Measurements from ENCODE around the gene ANGPTL3. TPM values are rescaled to one million over a fixed set of nuclear protein-coding genes. Genes with fewer than 3 reads are reported as not detected.

The ANGPTL3 gene
- total and polyA plus RNA-seq, 2 of the 8 experiments (the other 6 are each of a cell fraction or from before 2014, with no cell fraction given) = not detected

- TF ChIP-seq RBBP5 (IDR thresholded peaks at IDR 0.05; ENCODE audit: borderline replicate concordance, low read depth, low read length) (no peak), POU5F1 (IDR thresholded peaks at IDR 0.05; ENCODE audit: low read depth, low read length) (no peak), ATF3 (IDR thresholded peaks at IDR 0.05; ENCODE audit: insufficient read depth, low read depth, low read length) (no peak), RAD21 (IDR thresholded peaks at IDR 0.05 in 1 of 2, conservative IDR thresholded peaks at IDR 0.05 in 1 of 2; ENCODE audit: low read depth in 2 of 2, low read length in 2 of 2) (no peak), JUND (IDR thresholded peaks at IDR 0.05; ENCODE audit: low read length) (no peak), E2F6 (IDR thresholded peaks at IDR 0.05) (no peak), RXRA (IDR thresholded peaks at IDR 0.05; ENCODE audit: insufficient read depth, low read depth, low read length) (no peak)
- H4K5ac ChIP-seq (ENCODE audit: insufficient read length, low read depth, low read length) = no peak overlapping the region
- no peak overlapping the region for H4K91ac ChIP-seq (replicated peaks; ENCODE audit: insufficient read length, low read length)
- no peak overlapping the region for H3K56ac ChIP-seq (replicated peaks; ENCODE audit: insufficient read length, low read depth, low read length)
- no peak overlapping the region for H2BK15ac ChIP-seq (ENCODE audit: low read length)
- H3K79me1 ChIP-seq (ENCODE audit: low read depth, low read length) = no peaks in the 10 kb centered on the region
- no peak overlapping the region for H2BK12ac ChIP-seq (ENCODE audit: low read depth, low read length)
- ChIA-PET CTCF (ENCODE audit: partially characterized antibody) (interaction anchor here (0.7 kb wide), 1 partner anchor 847 kb away, joined by 3 read pairs; no protein-coding TSS in a partner anchor), POLR2A (ENCODE audit: partially characterized antibody) (no interaction called here)
- no peak overlapping the region for H2BK20ac ChIP-seq (ENCODE audit: low read length)
- no peaks in the 10 kb centered on the region for H3K23me2 ChIP-seq (ENCODE audit: low read depth, low read length)
- H3K4me2 ChIP-seq (ENCODE audit: insufficient read depth in 1 of 2, low read depth in 2 of 2, low read length in 2 of 2) = no peak overlapping the region
- H3K4me3 ChIP-seq (ENCODE audit: extremely low read depth in 1 of 4, insufficient read depth in 2 of 4, low read depth in 3 of 4, low read length in 4 of 4) = no peak overlapping the region
- H3K36me3 ChIP-seq (ENCODE audit: control insufficient read depth in 2 of 4, insufficient read depth in 4 of 4, low read length in 3 of 4) = no peaks in the 10 kb centered on the region; a peak in 1 of 8 replicates
- H3K9me3 ChIP-seq (ENCODE audit: insufficient read depth in 2 of 2, low read depth in 1 of 2, low read length in 1 of 2) = no peaks in the 10 kb centered on the region
- no peak overlapping the region for H3K9ac ChIP-seq (replicated peaks in 1 of 4; ENCODE audit: extremely low read depth in 1 of 4, low read depth in 3 of 4, low read length in 3 of 4)
- H3K4ac ChIP-seq (replicated peaks; ENCODE audit: insufficient read length, low read depth, low read length) = no peak overlapping the region
- no peak overlapping the region for H4K8ac ChIP-seq (ENCODE audit: extremely low read depth, insufficient read depth, low read length)
- no peak overlapping the region for H2BK5ac ChIP-seq (ENCODE audit: low read depth, low read length)
- no peaks in the 10 kb centered on the region for H3K27me3 ChIP-seq (replicated peaks in 1 of 4; ENCODE audit: control insufficient read depth in 3 of 4, extremely low read depth in 1 of 4, insufficient read depth in 3 of 4, low read length in 3 of 4)
- DNase-seq (ENCODE audit: low read depth in 1 of 2, low spot score in 2 of 2) (no peak), FAIRE-seq (no peak)
- no peaks in the 10 kb centered on the region for H3K79me2 ChIP-seq (ENCODE audit: control insufficient read depth in 1 of 2, insufficient read depth in 2 of 2, low read length in 2 of 2)
- WGBS, 2 experiments (ENCODE audit: extremely low coverage in 1 of 2, insufficient coverage in 1 of 2, insufficient read length in 1 of 2, insufficient replicate concordance in 2 of 2, low coverage in 1 of 2, low lambda C conversion rate in 2 of 2, missing lambda C conversion rate in 1 of 2) = 93% methylated on average over 3 of the region's 3 CpGs; no CpG with 5 or more reads in 1 of the 2 experiments
- H3K14ac ChIP-seq (ENCODE audit: insufficient read length) = no peak overlapping the region
- H2AFZ ChIP-seq (ENCODE audit: low read length) = no peak overlapping the region
- H3K18ac ChIP-seq (ENCODE audit: extremely low read depth, low read length) = no peak overlapping the region
- peaks cover 0 to 4% (median 0%) of the 10 kb centered on the region in 4 experiments; a peak in 2 of 7 replicates for H3K4me1 ChIP-seq (replicated peaks in 1 of 4; ENCODE audit: control insufficient read depth in 3 of 4, insufficient read depth in 4 of 4, low read length in 3 of 4)
- no peak overlapping the region for H2BK120ac ChIP-seq (replicated peaks; ENCODE audit: low read depth, low read length)
- H4K20me1 ChIP-seq (replicated peaks in 1 of 2; ENCODE audit: control insufficient read depth in 1 of 2, insufficient read depth in 2 of 2, low read length in 2 of 2) = no peaks in the 10 kb centered on the region
- no peak overlapping the region for H2AK5ac ChIP-seq (ENCODE audit: low read depth, low read length)
- no peak overlapping the region for H3K27ac ChIP-seq (ENCODE audit: low read depth, low read length)
- no peak overlapping the region for H3K23ac ChIP-seq (ENCODE audit: insufficient read length)
These were observed 8.0 kb upstream of the ANGPTL3 start for GRCh38 chr1:62589321-62589720.

All from H1 (cell line).